SJCRH30 (cell line): Measurements from ENCODE around the gene LMX1B. TPM values are rescaled to one million over a fixed set of nuclear protein-coding genes. Genes with fewer than 3 reads are reported as not detected.
"Not testable (repeated sequence)": the region's sequence is repeated elsewhere in the genome, so short reads cannot be mapped to it uniquely, and the experiment has no call there.

Source experiments
- DNase-seq, 2 experiments: peaks; one replicate each; pipeline ENCODE4 v3.0.0-alpha.2; 2015 to 2020
- H3K27ac ChIP-seq: fragments of 250-450 bp; sonication (Bioruptor Pico); 2 replicates; pipeline ENCODE4 v1.5.1; 2020; ENCODE audit warnings: mild to moderate bottlenecking, moderate library complexity
- H3K27me3 ChIP-seq: fragments of 250-450 bp; sonication (Bioruptor Pico); 2 replicates; pipeline ENCODE4 v1.5.1; 2020; ENCODE audit warnings: mild to moderate bottlenecking, moderate library complexity
- H3K36me3 ChIP-seq: fragments of 250-450 bp; sonication (Bioruptor Pico); 2 replicates; pipeline ENCODE4 v1.5.1; 2020; ENCODE audit warnings: mild to moderate bottlenecking, moderate library complexity
- H3K4me1 ChIP-seq: fragments of 250-450 bp; sonication (Bioruptor Pico); 2 replicates; pipeline ENCODE4 v1.5.1; 2020; ENCODE audit warnings: mild to moderate bottlenecking, moderate library complexity
- H3K4me3 ChIP-seq: fragments of 250-450 bp; sonication (Bioruptor Pico); 2 replicates; pipeline ENCODE4 v1.5.1; 2020; ENCODE audit warnings: mild to moderate bottlenecking, moderate library complexity
- H3K9me3 ChIP-seq: fragments of 250-450 bp; sonication (Bioruptor Pico); replicated peaks from 2 replicates; pipeline ENCODE4 v1.5.1; 2020; ENCODE audit warnings: mild to moderate bottlenecking, moderate library complexity
- total RNA-seq: library from RNA; depleted of rRNA; stranded (reverse); fragments of >200 nt; shearing (Covaris generic); gene quantifications from 2 replicates; pipeline ENCODE4 v1.2.3, GENCODE V29; 2014; rRNA removed

The LMX1B gene
- total RNA-seq: 10.3 and 12.2 TPM in 2 replicates

- Histone ChIP-seq H3K36me3 (no peaks in the 10 kb centered on the region), H3K4me1 (peaks cover 3% of the 10 kb centered on the region; the same call in 1 of the 2 replicates), H3K4me3 (peak within 1 kb of the TSS; percentile 87), H3K27me3 (no peaks in the 10 kb centered on the region), H3K27ac (peak within 1 kb of the TSS; percentile 48; the same call in 1 of the 2 replicates), H3K9me3 (no peaks in the 10 kb centered on the region)
- peak; percentile 87 to 88 for DNase-seq
Measured at GRCh38 chr9:126613651-126614050, at the start of gene LMX1B. Gene LMX1B (plus strand): TSS chr9:126613928. CDS start chr9:126614450, 522 bp downstream.

- no peak for DNase-seq
- Histone ChIP-seq H3K9me3 (peaks cover 4% of the 10 kb centered on the region; the same call in 1 of the 2 replicates), H3K27me3 (peaks cover 4% of the 10 kb centered on the region), H3K4me3 (no peak overlapping the region), H3K27ac (no peak overlapping the region), H3K4me1 (no peaks in the 10 kb centered on the region), H3K36me3 (no peaks in the 10 kb centered on the region)
Measured at GRCh38 chr9:126564128-126564527, 49.6 kb upstream of the LMX1B start.

GRCh38 chr9:126564716-126565115, 49.0 kb upstream of the LMX1B start:
- Histone ChIP-seq H3K9me3 (no peaks in the 10 kb centered on the region), H3K27ac (no peak overlapping the region), H3K27me3 (peaks cover 4% of the 10 kb centered on the region), H3K36me3 (no peaks in the 10 kb centered on the region), H3K4me3 (no peak overlapping the region), H3K4me1 (no peaks in the 10 kb centered on the region)
- peak in 1 of 2 experiments; percentile 36 for DNase-seq

- Histone ChIP-seq H3K27me3 (peaks cover 4% of the 10 kb centered on the region; the same call in 1 of the 2 replicates), H3K36me3 (no peaks in the 10 kb centered on the region)
- DNase-seq: no peak
Measured at GRCh38 chr9:126565336-126566128, 48.2 kb upstream of the LMX1B start.

DNA sequence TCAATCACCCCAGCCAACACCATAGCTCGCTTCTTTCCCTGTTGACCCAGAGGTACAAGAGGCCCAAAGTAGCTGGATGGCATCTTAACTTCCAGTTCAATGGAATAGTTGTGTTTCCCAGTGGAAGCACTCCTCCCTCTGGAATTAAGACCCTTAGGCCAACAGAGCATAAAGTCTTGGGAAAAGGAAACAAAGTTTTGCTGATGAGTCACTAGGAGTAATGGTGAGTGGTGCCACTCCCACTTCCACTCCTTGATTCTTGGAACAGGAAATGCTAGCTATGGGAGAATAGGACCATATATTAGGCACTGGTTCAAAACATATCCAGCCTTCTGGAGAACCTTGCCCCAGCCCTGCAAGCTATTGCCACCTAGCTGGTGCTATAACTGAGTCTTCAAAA, 44.7 kb upstream of the LMX1B start:
- H3K27me3 ChIP-seq: no peaks in the 10 kb centered on the region; the same call in 1 of the 2 replicates
- no peak for DNase-seq

More at GRCh38 chr9:126565336-126566128, 48.2 kb upstream of the LMX1B start:
- no peak overlapping the region for H3K4me3 ChIP-seq
- no peak overlapping the region for H3K27ac ChIP-seq
- H3K9me3 ChIP-seq: no peaks in the 10 kb centered on the region
- no peaks in the 10 kb centered on the region for H3K4me1 ChIP-seq

GRCh38 chr9:126578029-126578428, 35.7 kb upstream of the LMX1B start:
- DNase-seq: no peak
- Histone ChIP-seq H3K27me3 (peaks cover 10% of the 10 kb centered on the region; the same call in 1 of the 2 replicates), H3K4me3 (no peak overlapping the region), H3K9me3 (no peaks in the 10 kb centered on the region), H3K4me1 (peaks cover 1% of the 10 kb centered on the region; the same call in 1 of the 2 replicates), H3K27ac (no peak overlapping the region), H3K36me3 (no peaks in the 10 kb centered on the region)

More for the DNA sequence above, 44.7 kb upstream of the LMX1B start:
- Histone ChIP-seq H3K36me3 (no peaks in the 10 kb centered on the region), H3K9me3 (no peaks in the 10 kb centered on the region), H3K27ac (no peak overlapping the region), H3K4me1 (no peaks in the 10 kb centered on the region), H3K4me3 (no peak overlapping the region)

DNA sequence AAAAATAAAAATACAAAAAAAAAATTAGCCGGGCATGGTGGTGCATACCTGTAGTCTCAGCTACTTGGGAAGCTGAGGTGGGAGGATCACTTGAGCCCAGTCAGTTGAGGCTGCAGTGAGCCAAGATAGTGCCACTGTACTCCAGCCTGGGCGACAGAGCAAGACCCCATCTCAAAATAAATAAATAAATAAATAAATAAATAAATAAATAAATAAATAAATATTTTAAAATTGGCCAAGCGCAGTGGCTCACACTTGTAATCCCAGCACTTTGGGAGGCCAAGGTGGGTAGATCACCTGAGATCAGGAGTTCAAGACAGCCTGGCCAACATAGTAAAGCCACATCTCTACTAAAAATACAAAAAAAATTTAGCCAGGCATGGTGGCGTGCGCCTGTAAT, 33.4 kb upstream of the LMX1B start:
- H3K4me1 ChIP-seq, H3K27ac ChIP-seq, DNase-seq, H3K36me3 ChIP-seq, H3K9me3 ChIP-seq, H3K4me3 ChIP-seq: not testable (repeated sequence)
- peaks cover 15% of the 10 kb centered on the region; the same call in 1 of the 2 replicates for H3K27me3 ChIP-seq

GRCh38 chr9:126581893-126582292, 31.8 kb upstream of the LMX1B start:
- Histone ChIP-seq H3K9me3 (no peaks in the 10 kb centered on the region), H3K27me3 (peaks cover 11% of the 10 kb centered on the region; the same call in 1 of the 2 replicates), H3K27ac (no peak overlapping the region), H3K4me1 (peaks cover 7% of the 10 kb centered on the region), H3K36me3 (no peaks in the 10 kb centered on the region), H3K4me3 (no peak overlapping the region)
- peak; percentile 27 to 49 for DNase-seq

DNA sequence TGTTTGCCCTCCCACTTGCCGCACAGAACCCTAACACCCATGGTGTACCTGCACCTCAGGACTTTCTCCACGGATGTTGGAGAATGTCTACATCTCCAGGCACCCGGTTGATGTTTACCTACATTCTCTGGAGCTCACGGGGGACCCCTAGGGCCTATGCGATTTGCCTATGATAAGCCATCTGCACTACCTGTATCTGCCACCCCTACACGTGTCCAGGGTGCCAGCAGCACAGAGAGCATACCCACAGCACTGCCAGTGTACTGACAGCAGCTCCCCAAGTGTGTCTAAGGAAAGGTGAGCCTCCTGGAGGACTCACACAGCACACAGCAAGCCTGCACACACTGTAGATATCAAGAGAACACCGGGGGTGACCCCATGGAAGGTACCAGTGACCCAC, 31.3 kb upstream of the LMX1B start:
- Histone ChIP-seq H3K4me3 (no peak overlapping the region), H3K9me3 (no peaks in the 10 kb centered on the region), H3K27me3 (peaks cover 11% of the 10 kb centered on the region; the same call in 1 of the 2 replicates), H3K36me3 (no peaks in the 10 kb centered on the region), H3K27ac (no peak overlapping the region), H3K4me1 (peaks cover 12% of the 10 kb centered on the region)
- no peak for DNase-seq

DNA sequence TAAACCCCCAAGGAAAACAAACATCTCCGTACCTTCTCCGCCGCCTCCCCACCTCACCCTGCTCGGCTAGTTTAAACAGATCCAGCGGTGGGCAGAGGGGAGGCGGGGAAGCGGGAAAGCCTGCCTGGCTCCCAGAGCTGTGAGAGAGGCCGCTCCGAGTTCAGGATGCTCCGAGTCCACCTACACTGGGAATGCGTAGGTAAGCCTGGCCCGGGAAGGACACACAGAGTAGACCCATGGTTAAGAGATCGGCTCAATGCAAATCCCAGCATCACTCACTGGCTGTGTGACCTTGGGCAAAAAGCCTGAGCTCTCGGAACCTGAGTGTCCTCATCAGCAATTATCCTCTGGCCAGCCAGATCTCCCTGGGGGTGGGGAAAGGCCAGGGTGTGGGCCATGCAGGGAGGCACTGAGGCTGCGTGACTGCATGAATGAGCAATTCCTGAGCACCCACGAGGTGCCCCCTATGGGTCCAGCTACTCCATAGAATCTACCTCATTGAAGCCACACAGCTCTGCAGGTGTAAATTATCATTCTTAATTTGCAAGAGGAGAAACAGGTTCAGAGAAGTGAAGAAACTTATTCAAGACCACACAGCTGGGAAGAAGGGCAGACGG, 30.5 kb upstream of the LMX1B start:
- no peak overlapping the region for H3K27ac ChIP-seq
- H3K4me3 ChIP-seq: no peak overlapping the region
- H3K36me3 ChIP-seq: no peaks in the 10 kb centered on the region
- H3K9me3 ChIP-seq: no peaks in the 10 kb centered on the region
- H3K27me3 ChIP-seq: peaks cover 11% of the 10 kb centered on the region; the same call in 1 of the 2 replicates
- H3K4me1 ChIP-seq: peaks cover 19% of the 10 kb centered on the region
- no peak for DNase-seq

DNA sequence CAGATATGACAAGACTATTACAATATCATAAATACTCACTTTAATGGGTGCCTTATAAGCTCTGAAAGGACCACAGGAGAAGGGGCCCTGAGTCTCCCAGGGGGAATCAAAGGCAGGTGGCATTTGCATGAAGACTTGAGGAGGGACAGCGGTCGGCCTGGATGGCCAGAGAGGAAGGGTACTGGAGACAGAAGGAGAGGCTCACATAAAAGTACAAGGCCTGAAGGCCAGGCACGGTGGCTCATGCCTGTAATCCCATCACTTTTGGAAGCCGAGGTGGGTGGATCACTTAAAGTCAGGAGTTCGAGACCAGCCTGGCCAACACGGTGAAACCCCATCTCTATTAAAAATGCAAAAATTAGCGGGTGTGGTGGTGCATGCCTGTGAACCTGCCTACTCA, 29.1 kb upstream of the LMX1B start:
- no peak for DNase-seq
- no peak overlapping the region for H3K27ac ChIP-seq
- H3K4me3 ChIP-seq: no peak overlapping the region
- H3K27me3 ChIP-seq: peaks cover 11% of the 10 kb centered on the region; the same call in 1 of the 2 replicates
- peaks cover 25% of the 10 kb centered on the region for H3K4me1 ChIP-seq
- no peaks in the 10 kb centered on the region for H3K9me3 ChIP-seq
- H3K36me3 ChIP-seq: no peaks in the 10 kb centered on the region

GRCh38 chr9:126586236-126586635, 27.5 kb upstream of the LMX1B start:
- Histone ChIP-seq H3K27ac (no peak overlapping the region), H3K9me3 (no peaks in the 10 kb centered on the region), H3K36me3 (no peaks in the 10 kb centered on the region), H3K4me1 (peaks cover 25% of the 10 kb centered on the region), H3K4me3 (no peak overlapping the region), H3K27me3 (peaks cover 11% of the 10 kb centered on the region; the same call in 1 of the 2 replicates)
- no peak for DNase-seq

DNA sequence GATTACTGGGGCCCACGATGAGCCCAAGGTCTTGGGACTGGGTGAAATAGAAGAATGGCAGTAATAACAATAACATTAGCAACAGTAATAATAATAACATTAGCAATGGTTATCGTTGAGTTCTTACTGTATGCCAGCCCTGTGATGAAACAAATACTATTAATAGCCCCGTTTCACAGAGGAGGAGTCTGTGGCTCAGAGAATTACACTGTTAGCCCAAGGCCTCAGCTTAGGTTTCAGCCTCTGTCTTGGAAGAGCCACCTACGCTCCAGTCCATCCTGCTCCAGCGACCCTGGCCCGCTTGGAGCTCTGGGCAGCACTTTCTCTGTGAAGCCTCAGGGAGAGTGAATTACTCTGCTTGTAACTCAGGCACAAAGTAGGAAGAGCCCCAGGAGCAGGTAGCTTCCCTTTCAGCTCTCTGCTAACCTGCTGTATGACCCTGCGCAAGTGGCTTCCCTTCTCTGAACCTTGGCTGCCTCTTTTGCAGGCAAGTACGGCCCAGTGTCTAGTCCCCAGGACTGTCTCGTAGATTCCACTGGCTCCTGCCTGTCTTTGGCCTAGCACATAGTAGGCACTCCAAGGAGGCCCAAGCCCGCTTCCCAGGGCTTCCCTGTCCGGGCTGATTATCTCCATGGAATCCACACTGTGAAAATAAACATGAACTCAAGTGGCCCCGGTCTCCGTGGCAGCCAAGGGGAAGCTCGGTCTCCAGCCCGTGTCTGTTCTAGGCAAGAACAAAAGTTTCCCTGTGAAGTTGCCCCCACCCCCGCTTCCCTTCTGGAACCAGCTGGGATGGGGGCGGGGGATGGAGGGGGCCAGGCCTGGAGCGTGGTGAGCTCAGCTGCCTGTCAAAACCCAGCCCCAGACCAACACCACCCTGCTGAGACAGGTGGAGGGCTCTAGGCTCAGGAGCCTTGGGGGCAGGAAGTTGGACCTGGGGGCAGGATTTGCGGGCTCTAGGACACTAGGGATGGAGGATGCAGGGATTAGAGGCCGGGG, 26.2 kb upstream of the LMX1B start:
- DNase-seq: peak; percentile 95 to 97
- Histone ChIP-seq H3K27me3 (peaks cover 8% of the 10 kb centered on the region; the same call in 1 of the 2 replicates), H3K36me3 (no peaks in the 10 kb centered on the region), H3K27ac (peak overlapping the region; percentile 56), H3K9me3 (no peaks in the 10 kb centered on the region), H3K4me1 (peaks cover 25% of the 10 kb centered on the region), H3K4me3 (no peak overlapping the region)

GRCh38 chr9:126588491-126589168, 25.1 kb upstream of the LMX1B start:
- DNase-seq: no peak
- no peak overlapping the region for H3K4me3 ChIP-seq
- peaks cover 23% of the 10 kb centered on the region for H3K4me1 ChIP-seq
- H3K36me3 ChIP-seq: no peaks in the 10 kb centered on the region
- H3K27ac ChIP-seq: peak overlapping the region; percentile 1; the same call in 1 of the 2 replicates
- no peaks in the 10 kb centered on the region for H3K27me3 ChIP-seq
- no peaks in the 10 kb centered on the region for H3K9me3 ChIP-seq
